Astrocyte (in vitro differentiated cells and primary cell): ENCODE results near the gene GRIN3A. TPM values are rescaled to one million over a fixed set of nuclear protein-coding genes. Genes with fewer than 3 reads are reported as not detected.
A peak's percentile ranks its signal among the peaks of the same experiment; 100 is the strongest.

ENCODE experiments used
- DNase-seq: peaks from one replicate; pipeline ENCODE4 v3.0.0-alpha.2; 2010; ENCODE audit warnings: low read depth
- FAIRE-seq: peaks from 2 replicates; lab custom pipeline; 2011; peaks lifted over from hg19 to GRCh38; lab: Jason Lieb, UNC
- H2AFZ ChIP-seq: 2 replicates; pipeline ENCODE4 v1.6.0; 2012; ENCODE audit warnings: low read depth, low read length, inconsistent platforms
- H3K27ac ChIP-seq: 2 replicates; pipeline ENCODE4 v1.5.1; 2011; ENCODE audit warnings: low read depth, low read length, inconsistent platforms
- H3K27me3 ChIP-seq: 2 replicates; pipeline ENCODE4 v1.6.0; 2011; ENCODE audit warnings: low read length, inconsistent platforms; ENCODE audit not compliant: insufficient read depth
- H3K36me3 ChIP-seq: 2 replicates; pipeline ENCODE4 v1.5.1; 2011; ENCODE audit warnings: low read length, inconsistent platforms; ENCODE audit not compliant: insufficient read depth
- H3K4me1 ChIP-seq: 2 replicates; pipeline ENCODE4 v1.5.1; 2011; ENCODE audit warnings: low read length, inconsistent platforms; ENCODE audit not compliant: insufficient read depth
- H3K4me2 ChIP-seq: 2 replicates; pipeline ENCODE4 v1.6.0; 2012; ENCODE audit warnings: low read length, inconsistent platforms
- H3K4me3 ChIP-seq: 2 replicates; pipeline ENCODE4 v1.5.1; 2011; ENCODE audit warnings: low read depth, mild to moderate bottlenecking, low read length, inconsistent platforms; ENCODE audit not compliant: insufficient read depth
- H3K79me2 ChIP-seq: 2 replicates; pipeline ENCODE4 v1.6.0; 2012; ENCODE audit warnings: mild to moderate bottlenecking, low read length, inconsistent platforms; ENCODE audit not compliant: insufficient read depth
- H3K9ac ChIP-seq: 2 replicates; pipeline ENCODE4 v1.6.0; 2012; ENCODE audit warnings: mild to moderate bottlenecking, low read length, inconsistent platforms
- H3K9me3 ChIP-seq: 2 replicates; pipeline ENCODE4 v1.5.1; 2012; ENCODE audit warnings: low read depth, mild to moderate bottlenecking, low read length, inconsistent platforms; ENCODE audit not compliant: insufficient read depth
- H4K20me1 ChIP-seq: 2 replicates; pipeline ENCODE4 v1.6.0; 2012; ENCODE audit warnings: low read length, inconsistent platforms; ENCODE audit not compliant: insufficient read depth
- H3K27ac Mint-ChIP-seq: one replicate; pipeline ENCODE4 v1.8.0; 2021; ENCODE audit warnings: mild to moderate bottlenecking, mixed read lengths; ENCODE audit not compliant: unreplicated experiment
- H3K27me3 Mint-ChIP-seq: one replicate; pipeline ENCODE4 v1.8.0; 2021; ENCODE audit warnings: low read depth, mixed read lengths; ENCODE audit not compliant: unreplicated experiment
- H3K36me3 Mint-ChIP-seq: one replicate; pipeline ENCODE4 v1.8.0; 2021; ENCODE audit warnings: low read depth, mixed read lengths; ENCODE audit not compliant: unreplicated experiment
- H3K4me1 Mint-ChIP-seq: one replicate; pipeline ENCODE4 v1.8.0; 2021; ENCODE audit warnings: low read depth, mixed read lengths; ENCODE audit not compliant: unreplicated experiment
- H3K4me3 Mint-ChIP-seq: one replicate; pipeline ENCODE4 v1.8.0; 2021; ENCODE audit warnings: mild to moderate bottlenecking, moderate library complexity, mixed read lengths; ENCODE audit not compliant: unreplicated experiment
- H3K9me3 Mint-ChIP-seq: one replicate; pipeline ENCODE4 v1.8.0; 2021; ENCODE audit warnings: mild to moderate bottlenecking, mixed read lengths; ENCODE audit not compliant: unreplicated experiment
- CTCF ChIP-seq: IDR thresholded peaks from 2 replicates; pipeline ENCODE4 v1.5.1; 2011; ENCODE audit warnings: low read depth, mild to moderate bottlenecking, inconsistent platforms, low read length, moderate library complexity; ENCODE audit not compliant: insufficient read depth
- EZH2 ChIP-seq: IDR thresholded peaks from 2 replicates; pipeline ENCODE4 v1.6.1; 2012; ENCODE audit warnings: mild to moderate bottlenecking, low read length, inconsistent platforms; ENCODE audit not compliant: insufficient read depth
- total RNA-seq: library from RNA; stranded (reverse); gene quantifications from 2 replicates; pipeline ENCODE4 v1.2.1, GENCODE V29; 2021

GRIN3A gene
- total RNA-seq, 1 donor from 2014 or later = not detected

GRCh38 chr9:101578378-101578777, 160.1 kb downstream of the GRIN3A start:
- no peaks in the 10 kb centered on the region for H3K27me3 Mint-ChIP-seq
- H3K36me3 Mint-ChIP-seq = peaks cover 2% of the 10 kb centered on the region
- H3K79me2 ChIP-seq = no peaks in the 10 kb centered on the region

GRCh38 chr9:101574731-101575333, 163.6 kb downstream of the GRIN3A start:
- no peak for FAIRE-seq
- Mint-ChIP-seq H3K9me3 (no peaks in the 10 kb centered on the region), H3K36me3 (peaks cover 11% of the 10 kb centered on the region), H3K27me3 (no peaks in the 10 kb centered on the region), H3K4me1 (peaks cover 4% of the 10 kb centered on the region), H3K27ac (no peak overlapping the region), H3K4me3 (no peak overlapping the region)
- Histone ChIP-seq H3K4me3 (no peak overlapping the region), H4K20me1 (no peaks in the 10 kb centered on the region), H3K4me2 (no peak overlapping the region), H3K27ac (no peak overlapping the region), H3K9ac (no peak overlapping the region), H3K4me1 (no peaks in the 10 kb centered on the region), H2AFZ (no peak overlapping the region), H3K79me2 (no peaks in the 10 kb centered on the region), H3K36me3 (no peaks in the 10 kb centered on the region), H3K27me3 (no peaks in the 10 kb centered on the region), H3K9me3 (no peaks in the 10 kb centered on the region)
- TF ChIP-seq EZH2 = no peak
- TF ChIP-seq CTCF = no peak
- DNase-seq = no peak

More at GRCh38 chr9:101578378-101578777, 160.1 kb downstream of the GRIN3A start:
- no peak for TF ChIP-seq EZH2
- no peak for TF ChIP-seq CTCF
- Histone ChIP-seq H3K9ac (no peak overlapping the region), H4K20me1 (no peaks in the 10 kb centered on the region), H2AFZ (no peak overlapping the region), H3K4me2 (no peak overlapping the region), H3K27ac (no peak overlapping the region), H3K36me3 (no peaks in the 10 kb centered on the region), H3K27me3 (no peaks in the 10 kb centered on the region), H3K9me3 (no peaks in the 10 kb centered on the region), H3K4me1 (no peaks in the 10 kb centered on the region), H3K4me3 (no peak overlapping the region)
- Mint-ChIP-seq H3K27ac (no peak overlapping the region), H3K9me3 (no peaks in the 10 kb centered on the region), H3K4me3 (no peak overlapping the region), H3K4me1 (peaks cover 9% of the 10 kb centered on the region)
- FAIRE-seq = peak; percentile 26
- DNase-seq = peak; percentile 15

GRCh38 chr9:101572316-101572715, 166.1 kb downstream of the GRIN3A start:
- no peak for FAIRE-seq
- no peaks in the 10 kb centered on the region for H3K36me3 ChIP-seq

More at GRCh38 chr9:101572316-101572715, 166.1 kb downstream of the GRIN3A start:
- Histone ChIP-seq H4K20me1 (peaks cover 3% of the 10 kb centered on the region), H3K9me3 (no peaks in the 10 kb centered on the region), H3K27ac (no peak overlapping the region), H3K79me2 (no peaks in the 10 kb centered on the region), H3K4me3 (no peak overlapping the region), H3K9ac (no peak overlapping the region), H2AFZ (no peak overlapping the region), H3K4me2 (no peak overlapping the region), H3K27me3 (no peaks in the 10 kb centered on the region), H3K4me1 (no peaks in the 10 kb centered on the region)
- Mint-ChIP-seq H3K27ac (no peak overlapping the region), H3K27me3 (no peaks in the 10 kb centered on the region), H3K9me3 (no peaks in the 10 kb centered on the region), H3K36me3 (peaks cover 11% of the 10 kb centered on the region), H3K4me1 (peaks cover 6% of the 10 kb centered on the region), H3K4me3 (no peak overlapping the region)
- DNase-seq = no peak
- no peak for TF ChIP-seq CTCF
- TF ChIP-seq EZH2 = no peak
